ENCODE results near the gene MON2.

- TF ChIP-seq GATA2 (IDR thresholded peaks at IDR 0.05; ENCODE audit: low read depth, low read length) (no peak), GATA3 (IDR thresholded peaks at IDR 0.05; ENCODE audit: low read depth, low read length) (no peak)
Measured at GRCh38 chr12:62605981-62606380, 139.4 kb downstream of the MON2 start.
